ENCODE data around the gene OPRM1.

Gene OPRM1

DNA sequence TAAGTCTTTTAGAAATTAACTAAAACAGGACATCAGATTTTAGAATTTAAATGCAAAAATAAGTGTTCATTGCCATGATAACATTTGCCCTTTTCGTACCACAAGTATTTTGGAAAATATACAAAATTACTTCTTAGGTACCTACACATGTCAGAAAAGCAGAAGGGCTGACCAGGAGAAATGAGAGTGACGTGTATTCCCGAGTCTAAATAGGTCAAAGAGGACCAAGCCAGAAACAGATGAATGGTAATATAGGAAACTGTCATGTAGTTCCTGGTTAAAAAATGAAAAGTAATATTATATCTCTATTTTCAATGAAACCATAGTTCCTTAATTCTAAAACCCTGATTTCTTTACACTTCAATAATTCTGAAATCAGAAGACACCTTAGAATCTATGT, 191.4 kb downstream of the OPRM1 start:
- Histone ChIP-seq H3K36me3 (ENCODE audit: insufficient read depth, insufficient read length, low read length) (no peaks in the 10 kb centered on the region), H3K4me1 (ENCODE audit: insufficient read depth, insufficient read length) (no peaks in the 10 kb centered on the region), H3K9ac (ENCODE audit: insufficient read length, low read depth) (no peak overlapping the region), H3K4me3 (ENCODE audit: insufficient read length, low read depth) (no peak overlapping the region), H3K27me3 (ENCODE audit: insufficient read depth, insufficient read length) (no peaks in the 10 kb centered on the region), H3K9me3 (ENCODE audit: insufficient read depth, low read length) (no peaks in the 10 kb centered on the region)
- TF ChIP-seq ZNF274 (IDR thresholded peaks at IDR 0.05; ENCODE audit: low read depth, low read length) (no peak), YY1 (IDR thresholded peaks at IDR 0.05; ENCODE audit: insufficient read depth, insufficient read length) (no peak), SUZ12 (IDR thresholded peaks at IDR 0.05; ENCODE audit: extremely low read depth, insufficient read depth, insufficient read length) (no peak)
- no peak for DNase-seq (ENCODE audit: low read depth, low spot score)

DNA sequence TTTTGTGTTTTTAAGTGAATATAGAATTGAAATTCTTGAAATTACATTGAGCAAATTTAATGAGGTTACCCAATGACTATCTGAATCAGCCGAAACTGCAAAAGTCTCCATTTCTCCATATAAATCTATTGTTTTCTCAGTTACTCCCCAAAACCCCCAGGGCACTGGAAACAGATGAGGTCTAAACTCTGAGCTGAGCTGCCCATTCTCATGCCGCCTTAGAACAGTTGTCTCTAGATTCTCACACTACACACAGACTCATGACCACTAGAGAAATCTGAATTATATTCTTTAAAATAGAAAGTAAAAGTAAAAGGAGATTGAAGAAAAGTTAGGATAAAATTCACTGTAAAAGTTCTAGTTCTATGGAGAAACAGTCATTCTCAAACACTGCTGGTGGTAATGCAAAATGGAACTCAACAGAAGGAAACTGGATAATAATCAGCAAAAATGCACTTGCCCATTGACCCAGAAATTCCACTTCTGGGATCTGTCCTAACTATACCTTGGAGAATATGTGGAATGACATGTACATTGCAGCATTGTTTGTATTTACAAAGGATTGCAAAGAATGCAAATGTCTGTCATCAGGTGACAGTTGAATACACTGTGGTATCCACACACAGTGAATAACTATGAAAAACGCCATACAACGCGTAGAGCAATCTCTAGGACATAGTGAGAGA, 192.0 kb downstream of the OPRM1 start:
- Histone ChIP-seq H3K27me3 (ENCODE audit: insufficient read depth, insufficient read length) (no peaks in the 10 kb centered on the region), H3K9ac (ENCODE audit: insufficient read length, low read depth) (no peak overlapping the region), H3K4me3 (ENCODE audit: insufficient read length, low read depth) (no peak overlapping the region), H3K36me3 (ENCODE audit: insufficient read depth, insufficient read length, low read length) (no peaks in the 10 kb centered on the region), H3K4me1 (ENCODE audit: insufficient read depth, insufficient read length) (no peaks in the 10 kb centered on the region), H3K9me3 (ENCODE audit: insufficient read depth, low read length) (no peaks in the 10 kb centered on the region)
- TF ChIP-seq ZNF274 (IDR thresholded peaks at IDR 0.05; ENCODE audit: low read depth, low read length) (no peak), YY1 (IDR thresholded peaks at IDR 0.05; ENCODE audit: insufficient read depth, insufficient read length) (no peak), SUZ12 (IDR thresholded peaks at IDR 0.05; ENCODE audit: extremely low read depth, insufficient read depth, insufficient read length) (no peak)
- DNase-seq (ENCODE audit: low read depth, low spot score): no peak

DNA sequence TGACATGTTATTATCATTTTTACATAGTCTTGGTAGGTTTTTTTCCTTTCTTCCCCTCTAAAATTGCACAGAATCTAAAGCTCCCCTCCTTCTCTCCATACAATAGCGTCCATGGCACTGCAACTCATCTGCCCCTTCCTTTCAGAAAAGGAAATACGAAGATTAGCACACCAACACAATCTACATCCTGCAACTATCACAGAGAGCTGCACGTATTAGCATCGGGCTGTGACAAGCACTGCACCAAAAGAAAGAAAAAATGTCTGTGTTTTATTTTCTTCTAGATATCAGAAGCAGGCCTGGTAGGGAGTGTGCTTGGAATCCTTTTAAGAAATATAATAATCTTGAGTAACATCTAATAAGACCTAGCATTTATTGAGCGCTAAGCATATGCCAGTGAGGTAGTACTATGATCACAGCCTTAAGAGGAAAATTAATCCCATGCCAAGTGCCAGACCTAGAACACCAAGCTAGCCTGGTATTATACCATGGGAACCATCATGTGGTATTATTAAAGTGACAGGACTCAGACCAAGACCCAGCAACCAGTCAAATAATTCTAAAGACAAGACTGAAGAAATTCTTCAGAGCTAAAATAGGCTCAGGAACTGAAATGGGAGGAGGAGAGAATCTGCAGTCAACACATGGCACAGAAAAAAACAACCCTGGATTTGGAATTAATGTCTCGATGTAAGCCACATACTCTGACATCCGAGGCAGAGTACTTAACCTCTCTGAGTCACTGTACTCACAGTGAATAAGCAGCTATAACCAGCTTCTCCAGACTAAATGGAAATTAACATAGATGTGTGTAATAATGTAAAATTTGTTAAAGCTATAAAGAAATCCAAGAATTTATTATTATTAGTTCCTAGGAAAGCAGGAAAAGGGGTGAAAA, 193.2 kb downstream of the OPRM1 start:
- DNase-seq (ENCODE audit: low read depth, low spot score): no peak
- Histone ChIP-seq H3K9me3 (ENCODE audit: insufficient read depth, low read length) (no peaks in the 10 kb centered on the region), H3K27me3 (ENCODE audit: insufficient read depth, insufficient read length) (no peaks in the 10 kb centered on the region), H3K4me1 (ENCODE audit: insufficient read depth, insufficient read length) (no peaks in the 10 kb centered on the region), H3K9ac (ENCODE audit: insufficient read length, low read depth) (no peak overlapping the region), H3K36me3 (ENCODE audit: insufficient read depth, insufficient read length, low read length) (no peaks in the 10 kb centered on the region), H3K4me3 (ENCODE audit: insufficient read length, low read depth) (no peak overlapping the region)
- no peak for TF ChIP-seq SUZ12 (IDR thresholded peaks at IDR 0.05; ENCODE audit: extremely low read depth, insufficient read depth, insufficient read length)
- no peak for TF ChIP-seq ZNF274 (IDR thresholded peaks at IDR 0.05; ENCODE audit: low read depth, low read length)
- TF ChIP-seq YY1 (IDR thresholded peaks at IDR 0.05; ENCODE audit: insufficient read depth, insufficient read length): no peak

DNA sequence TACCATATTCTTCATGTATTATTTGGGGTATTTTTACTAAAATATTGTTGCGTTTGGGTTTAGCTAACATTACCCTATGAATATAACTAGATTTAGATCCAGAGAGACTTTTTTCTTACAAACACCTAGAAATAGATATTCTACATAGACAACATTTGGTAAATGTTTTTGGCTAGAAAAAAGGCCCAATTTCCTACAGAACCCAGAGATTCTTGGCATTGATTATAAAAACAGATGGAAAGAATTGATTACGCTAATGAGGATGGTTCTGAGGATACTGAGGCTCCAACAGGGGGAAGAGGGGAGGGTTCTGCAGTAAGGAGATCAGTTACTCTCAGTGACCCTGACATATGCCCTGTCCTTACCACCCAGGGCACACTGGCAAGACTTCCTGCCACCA, 194.3 kb downstream of the OPRM1 start:
- H3K9ac ChIP-seq (ENCODE audit: insufficient read length, low read depth): no peak overlapping the region
- no peaks in the 10 kb centered on the region for H3K36me3 ChIP-seq (ENCODE audit: insufficient read depth, insufficient read length, low read length)
- H3K4me3 ChIP-seq (ENCODE audit: insufficient read length, low read depth): no peak overlapping the region
- no peaks in the 10 kb centered on the region for H3K27me3 ChIP-seq (ENCODE audit: insufficient read depth, insufficient read length)
- no peaks in the 10 kb centered on the region for H3K9me3 ChIP-seq (ENCODE audit: insufficient read depth, low read length)
- TF ChIP-seq ZNF274 (IDR thresholded peaks at IDR 0.05; ENCODE audit: low read depth, low read length) (no peak), YY1 (IDR thresholded peaks at IDR 0.05; ENCODE audit: insufficient read depth, insufficient read length) (no peak), SUZ12 (IDR thresholded peaks at IDR 0.05; ENCODE audit: extremely low read depth, insufficient read depth, insufficient read length) (no peak)
- H3K4me1 ChIP-seq (ENCODE audit: insufficient read depth, insufficient read length): no peaks in the 10 kb centered on the region
- DNase-seq (ENCODE audit: low read depth, low spot score): no peak

DNA sequence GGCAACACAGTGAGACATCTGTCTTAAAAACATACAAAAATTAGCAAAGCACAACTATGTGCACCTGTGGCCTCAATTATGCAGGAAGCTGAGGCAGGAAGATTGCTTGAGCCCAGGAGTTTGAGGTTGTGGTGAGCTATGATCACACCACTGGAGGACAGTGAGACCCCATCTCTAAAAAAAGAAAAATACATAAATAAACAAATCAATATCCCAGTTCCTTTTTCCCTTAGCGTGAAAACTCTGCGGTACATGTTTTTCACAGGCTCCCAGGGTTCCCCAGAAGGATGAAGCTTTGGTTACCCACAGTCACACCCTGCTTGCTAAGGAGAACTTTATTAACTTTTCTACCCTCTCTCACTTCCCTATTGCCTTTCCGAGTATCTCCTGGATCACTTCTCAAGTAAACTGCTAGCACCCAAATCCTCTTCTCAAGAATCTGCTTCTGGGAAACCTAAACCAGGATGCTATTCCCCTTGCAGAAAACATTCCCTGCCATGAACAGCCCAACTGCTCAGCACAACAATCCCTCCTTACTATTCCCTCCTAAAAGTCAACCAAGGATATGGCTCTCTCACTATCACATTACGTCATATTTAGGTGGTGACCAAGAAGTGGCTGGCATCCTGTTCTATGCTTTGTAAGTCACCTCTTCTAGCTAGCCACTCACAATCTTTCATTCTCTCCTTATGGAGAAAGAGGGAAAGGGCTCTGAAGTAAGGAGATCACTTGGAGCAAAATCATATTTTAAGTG, 195.2 kb downstream of the OPRM1 start:
- DNase-seq (ENCODE audit: low read depth, low spot score): no peak
- TF ChIP-seq YY1 (IDR thresholded peaks at IDR 0.05; ENCODE audit: insufficient read depth, insufficient read length) (no peak), ZNF274 (IDR thresholded peaks at IDR 0.05; ENCODE audit: low read depth, low read length) (no peak), SUZ12 (IDR thresholded peaks at IDR 0.05; ENCODE audit: extremely low read depth, insufficient read depth, insufficient read length) (no peak)
- Histone ChIP-seq H3K9me3 (ENCODE audit: insufficient read depth, low read length) (no peaks in the 10 kb centered on the region), H3K36me3 (ENCODE audit: insufficient read depth, insufficient read length, low read length) (no peaks in the 10 kb centered on the region), H3K4me1 (ENCODE audit: insufficient read depth, insufficient read length) (no peaks in the 10 kb centered on the region), H3K9ac (ENCODE audit: insufficient read length, low read depth) (no peak overlapping the region), H3K4me3 (ENCODE audit: insufficient read length, low read depth) (no peak overlapping the region), H3K27me3 (ENCODE audit: insufficient read depth, insufficient read length) (no peaks in the 10 kb centered on the region)

DNA sequence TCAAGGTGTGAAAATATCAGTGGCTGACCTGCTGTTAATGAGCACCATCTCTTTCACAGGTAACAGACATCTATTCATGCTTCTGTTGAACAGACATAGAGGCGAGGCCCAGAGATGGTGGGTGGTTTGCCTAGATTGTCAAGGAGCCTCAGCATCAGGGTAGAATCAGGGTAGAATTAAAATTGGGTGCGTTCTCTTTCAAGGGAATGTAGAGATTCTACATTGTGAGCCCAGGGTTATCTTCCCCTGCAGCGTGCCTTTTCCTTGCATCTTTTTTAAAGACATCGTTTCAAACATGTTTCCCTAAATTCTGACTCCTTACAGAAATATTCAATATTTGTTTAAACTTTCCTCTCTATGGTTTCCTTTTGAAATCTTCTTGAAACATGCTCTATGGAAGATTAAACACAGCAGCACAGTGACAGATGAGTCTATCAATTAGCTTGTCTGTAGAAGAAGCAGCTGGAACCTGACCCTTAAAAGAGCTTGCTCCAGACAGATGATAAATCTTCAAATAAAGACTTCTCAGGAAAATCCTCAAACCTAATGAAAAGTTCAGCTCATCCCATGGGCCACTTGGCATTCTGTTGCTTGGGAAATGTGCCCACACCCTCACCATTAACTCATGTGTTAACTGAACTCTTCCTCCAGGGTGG, 197.7 kb downstream of the OPRM1 start:
- H3K36me3 ChIP-seq (ENCODE audit: insufficient read depth, insufficient read length, low read length): no peaks in the 10 kb centered on the region
- no peak for DNase-seq (ENCODE audit: low read depth, low spot score)
- H3K9me3 ChIP-seq (ENCODE audit: insufficient read depth, low read length): no peaks in the 10 kb centered on the region
- no peaks in the 10 kb centered on the region for H3K4me1 ChIP-seq (ENCODE audit: insufficient read depth, insufficient read length)
- TF ChIP-seq SUZ12 (IDR thresholded peaks at IDR 0.05; ENCODE audit: extremely low read depth, insufficient read depth, insufficient read length) (no peak), ZNF274 (IDR thresholded peaks at IDR 0.05; ENCODE audit: low read depth, low read length) (no peak), YY1 (IDR thresholded peaks at IDR 0.05; ENCODE audit: insufficient read depth, insufficient read length) (no peak)
- H3K27me3 ChIP-seq (ENCODE audit: insufficient read depth, insufficient read length): no peaks in the 10 kb centered on the region
- H3K9ac ChIP-seq (ENCODE audit: insufficient read length, low read depth): no peak overlapping the region
- H3K4me3 ChIP-seq (ENCODE audit: insufficient read length, low read depth): no peak overlapping the region

Measured in NT2/D1 (cell line).